Neuron (in vitro differentiated cells): ENCODE results near the gene BZW1.

ENCODE experiments used
- H2AFZ ChIP-seq: one replicate; pipeline ENCODE4 v1.6.1; 2013; ENCODE audit warnings: low read depth, mild to moderate bottlenecking, inconsistent platforms, low read length, moderate library complexity
- H3K27me3 ChIP-seq: one replicate; pipeline ENCODE4 v1.6.1; 2013; ENCODE audit warnings: low read length; ENCODE audit not compliant: insufficient read depth
- H3K36me3 ChIP-seq: one replicate; pipeline ENCODE4 v1.6.1; 2013; ENCODE audit warnings: low read length; ENCODE audit not compliant: insufficient read depth
- H3K4me1 ChIP-seq: one replicate; pipeline ENCODE4 v1.6.1; 2013; ENCODE audit warnings: low read length; ENCODE audit not compliant: insufficient read depth
- H3K4me3 ChIP-seq: 2 replicates; pipeline ENCODE4 v1.5.1; 2013; ENCODE audit warnings: mild to moderate bottlenecking, low read length, moderate library complexity
- H3K9me3 ChIP-seq: one replicate; pipeline ENCODE4 v1.6.1; 2013; ENCODE audit warnings: low read length

BZW1 gene

GRCh38 chr2:200811333-200812121 is at the start of gene BZW1:
TSS of gene BZW1 (plus strand) at chr2:200811910. CDS start at chr2:200813218, 1,308 bp downstream.
- Histone ChIP-seq H2AFZ (peak within 1 kb of the TSS; percentile 74), H3K27me3 (no peaks in the 10 kb centered on the region), H3K4me3 (peak within 1 kb of the TSS; percentile 90), H3K9me3 (no peaks in the 10 kb centered on the region), H3K4me1 (peaks cover 20% of the 10 kb centered on the region), H3K36me3 (peaks cover 30% of the 10 kb centered on the region)

- Histone ChIP-seq H3K36me3 (no peaks in the 10 kb centered on the region), H3K9me3 (no peaks in the 10 kb centered on the region), H3K4me1 (no peaks in the 10 kb centered on the region), H3K27me3 (peaks cover 4% of the 10 kb centered on the region), H3K4me3 (no peak overlapping the region), H2AFZ (no peak overlapping the region)
These were observed 49.6 kb upstream of the BZW1 start for GRCh38 chr2:200762127-200762526.

GRCh38 chr2:200763422-200763821 is 48.3 kb upstream of the BZW1 start:
- H2AFZ ChIP-seq: no peak overlapping the region
- no peak overlapping the region for H3K4me3 ChIP-seq
- H3K36me3 ChIP-seq: no peaks in the 10 kb centered on the region
- H3K9me3 ChIP-seq: no peaks in the 10 kb centered on the region
- H3K27me3 ChIP-seq: peaks cover 4% of the 10 kb centered on the region
- no peaks in the 10 kb centered on the region for H3K4me1 ChIP-seq

- Histone ChIP-seq H3K4me3 (no peak overlapping the region), H2AFZ (no peak overlapping the region), H3K27me3 (peaks cover 4% of the 10 kb centered on the region), H3K36me3 (no peaks in the 10 kb centered on the region), H3K4me1 (no peaks in the 10 kb centered on the region), H3K9me3 (no peaks in the 10 kb centered on the region)
These were observed 46.4 kb upstream of the BZW1 start for GRCh38 chr2:200765139-200765951.

GRCh38 chr2:200765995-200766660 is 45.6 kb upstream of the BZW1 start:
- Histone ChIP-seq H2AFZ (no peak overlapping the region), H3K9me3 (no peaks in the 10 kb centered on the region), H3K27me3 (peaks cover 4% of the 10 kb centered on the region), H3K36me3 (no peaks in the 10 kb centered on the region), H3K4me1 (no peaks in the 10 kb centered on the region), H3K4me3 (no peak overlapping the region)

- Histone ChIP-seq H2AFZ (no peak overlapping the region), H3K9me3 (no peaks in the 10 kb centered on the region), H3K4me1 (no peaks in the 10 kb centered on the region), H3K27me3 (peaks cover 6% of the 10 kb centered on the region), H3K4me3 (no peak overlapping the region), H3K36me3 (no peaks in the 10 kb centered on the region)
These were observed 44.4 kb upstream of the BZW1 start for GRCh38 chr2:200767111-200767885.

- H3K36me3 ChIP-seq: no peaks in the 10 kb centered on the region
- H2AFZ ChIP-seq: no peak overlapping the region
- no peaks in the 10 kb centered on the region for H3K4me1 ChIP-seq
- H3K4me3 ChIP-seq: no peak overlapping the region
- H3K9me3 ChIP-seq: no peaks in the 10 kb centered on the region
- peaks cover 2% of the 10 kb centered on the region for H3K27me3 ChIP-seq
These were observed 40.9 kb upstream of the BZW1 start for GRCh38 chr2:200770847-200771246.

GRCh38 chr2:200772620-200773019 is 39.1 kb upstream of the BZW1 start:
- Histone ChIP-seq H3K27me3 (peaks cover 9% of the 10 kb centered on the region), H3K4me3 (no peak overlapping the region)

GRCh38 chr2:200773083-200773482 is 38.6 kb upstream of the BZW1 start:
- Histone ChIP-seq H2AFZ (no peak overlapping the region), H3K4me3 (no peak overlapping the region), H3K4me1 (no peaks in the 10 kb centered on the region), H3K27me3 (peaks cover 9% of the 10 kb centered on the region), H3K36me3 (no peaks in the 10 kb centered on the region), H3K9me3 (no peaks in the 10 kb centered on the region)

More at GRCh38 chr2:200772620-200773019, 39.1 kb upstream of the BZW1 start:
- H3K9me3 ChIP-seq: no peaks in the 10 kb centered on the region
- H2AFZ ChIP-seq: no peak overlapping the region
- H3K4me1 ChIP-seq: no peaks in the 10 kb centered on the region
- H3K36me3 ChIP-seq: no peaks in the 10 kb centered on the region

- no peak overlapping the region for H3K4me3 ChIP-seq
These were observed 36.8 kb upstream of the BZW1 start for GRCh38 chr2:200774920-200775319.

GRCh38 chr2:200777275-200777674 is 34.4 kb upstream of the BZW1 start:
- Histone ChIP-seq H3K4me3 (no peak overlapping the region), H3K9me3 (no peaks in the 10 kb centered on the region), H2AFZ (no peak overlapping the region), H3K27me3 (peaks cover 25% of the 10 kb centered on the region), H3K4me1 (no peaks in the 10 kb centered on the region), H3K36me3 (no peaks in the 10 kb centered on the region)

More at GRCh38 chr2:200774920-200775319, 36.8 kb upstream of the BZW1 start:
- peaks cover 20% of the 10 kb centered on the region for H3K27me3 ChIP-seq
- no peaks in the 10 kb centered on the region for H3K4me1 ChIP-seq
- no peak overlapping the region for H2AFZ ChIP-seq
- H3K36me3 ChIP-seq: no peaks in the 10 kb centered on the region
- no peaks in the 10 kb centered on the region for H3K9me3 ChIP-seq

GRCh38 chr2:200778038-200778437 is 33.7 kb upstream of the BZW1 start:
- H3K36me3 ChIP-seq: no peaks in the 10 kb centered on the region
- no peak overlapping the region for H2AFZ ChIP-seq
- no peaks in the 10 kb centered on the region for H3K4me1 ChIP-seq
- H3K4me3 ChIP-seq: no peak overlapping the region
- no peaks in the 10 kb centered on the region for H3K9me3 ChIP-seq
- peaks cover 25% of the 10 kb centered on the region for H3K27me3 ChIP-seq
